ENCODE measurements around the gene EXPH5.

DNA sequence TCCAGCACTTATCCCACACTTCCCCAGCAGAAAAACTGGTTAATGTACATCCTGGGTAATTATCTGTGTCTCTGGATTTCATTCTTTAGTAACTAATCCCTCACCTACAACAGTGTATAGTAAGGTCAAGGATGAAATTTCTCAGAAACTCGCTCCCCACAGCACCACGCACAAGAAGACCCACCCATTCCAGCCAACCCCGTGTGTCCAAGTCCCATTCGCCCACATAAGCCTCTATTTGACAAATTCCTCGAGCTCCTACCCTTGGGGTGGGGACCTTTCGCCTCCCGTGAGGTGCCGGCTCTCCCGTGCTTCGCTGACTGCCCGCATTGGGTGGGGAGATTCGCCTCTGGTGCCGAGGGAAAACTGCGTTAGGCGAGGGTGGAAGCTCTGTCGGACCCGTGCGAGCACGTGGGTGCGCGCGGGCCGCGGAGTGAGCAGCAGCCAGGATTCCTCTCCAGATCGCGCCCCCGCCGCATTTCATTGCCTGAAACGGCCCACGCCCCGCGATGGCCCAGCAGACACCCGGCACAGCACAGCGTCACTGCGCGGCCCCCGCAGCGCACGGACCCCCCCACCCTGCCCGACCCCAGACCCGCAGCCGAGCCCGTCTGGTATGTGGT is 866 bp downstream of the EXPH5 start:
- TF ChIP-seq, protein P1, sequence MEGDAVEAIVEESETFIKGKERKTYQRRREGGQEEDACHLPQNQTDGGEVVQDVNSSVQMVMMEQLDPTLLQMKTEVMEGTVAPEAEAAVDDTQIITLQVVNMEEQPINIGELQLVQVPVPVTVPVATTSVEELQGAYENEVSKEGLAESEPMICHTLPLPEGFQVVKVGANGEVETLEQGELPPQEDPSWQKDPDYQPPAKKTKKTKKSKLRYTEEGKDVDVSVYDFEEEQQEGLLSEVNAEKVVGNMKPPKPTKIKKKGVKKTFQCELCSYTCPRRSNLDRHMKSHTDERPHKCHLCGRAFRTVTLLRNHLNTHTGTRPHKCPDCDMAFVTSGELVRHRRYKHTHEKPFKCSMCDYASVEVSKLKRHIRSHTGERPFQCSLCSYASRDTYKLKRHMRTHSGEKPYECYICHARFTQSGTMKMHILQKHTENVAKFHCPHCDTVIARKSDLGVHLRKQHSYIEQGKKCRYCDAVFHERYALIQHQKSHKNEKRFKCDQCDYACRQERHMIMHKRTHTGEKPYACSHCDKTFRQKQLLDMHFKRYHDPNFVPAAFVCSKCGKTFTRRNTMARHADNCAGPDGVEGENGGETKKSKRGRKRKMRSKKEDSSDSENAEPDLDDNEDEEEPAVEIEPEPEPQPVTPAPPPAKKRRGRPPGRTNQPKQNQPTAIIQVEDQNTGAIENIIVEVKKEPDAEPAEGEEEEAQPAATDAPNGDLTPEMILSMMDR (conservative IDR thresholded peaks at IDR 0.05 in 1 of 2, IDR thresholded peaks at IDR 0.05 in 1 of 2; ENCODE audit: extremely low read depth in 1 of 2, insufficient read depth in 1 of 2, low read depth in 1 of 2, low read length in 2 of 2): no peak
- no peak for TF ChIP-seq EZH2 (IDR thresholded peaks at IDR 0.05; ENCODE audit: borderline replicate concordance, low read length)

All from mammary epithelial cell (primary cell).